RPMI7951 (cell line): ENCODE data around the gene GGN. TPM values are rescaled to one million over a fixed set of nuclear protein-coding genes. Genes with fewer than 3 reads are reported as not detected.
"Not testable (repeated sequence)": the region's sequence is repeated elsewhere in the genome, so short reads cannot be mapped to it uniquely, and the experiment has no call there.

Experiments
- DNase-seq: peaks from one replicate; pipeline ENCODE4 v3.0.0-alpha.2; 2012; ENCODE audit warnings: low read depth
- total RNA-seq: library from RNA; depleted of rRNA; stranded (reverse); fragments of >200 nt; shearing (Covaris generic); gene quantifications from 2 replicates; pipeline ENCODE4 v1.2.3, GENCODE V29; 2014; rRNA removed

The GGN gene
- total RNA-seq, 1 experiment from 2014 or later: 0.36 TPM

DNA sequence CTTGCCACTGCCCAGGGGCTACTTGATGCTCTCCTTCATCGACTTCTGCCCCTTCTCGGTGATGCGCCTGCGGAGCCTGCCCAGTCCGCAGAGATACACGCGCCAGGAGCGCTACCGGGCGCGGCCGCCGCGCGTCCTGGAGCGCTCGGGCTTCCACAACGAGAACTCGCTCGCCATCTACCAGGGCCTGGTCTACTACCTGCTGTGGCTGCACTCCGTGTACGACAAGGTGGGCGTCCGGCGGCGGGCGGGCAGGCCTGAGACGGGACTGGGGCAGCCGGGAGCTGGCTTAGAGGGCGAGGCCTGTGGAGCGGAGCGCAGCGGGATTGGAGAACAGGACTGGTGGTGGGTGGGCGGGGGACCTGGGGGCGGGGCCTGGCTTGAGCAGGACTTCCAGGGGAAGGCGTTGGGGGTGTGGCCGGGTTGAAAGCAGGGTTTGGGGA is 26.2 kb downstream of the GGN start:
- peak; percentile 74 for DNase-seq

GRCh38 chr19:38360839-38361631 is 26.8 kb downstream of the GGN start:
- no peak for DNase-seq

DNA sequence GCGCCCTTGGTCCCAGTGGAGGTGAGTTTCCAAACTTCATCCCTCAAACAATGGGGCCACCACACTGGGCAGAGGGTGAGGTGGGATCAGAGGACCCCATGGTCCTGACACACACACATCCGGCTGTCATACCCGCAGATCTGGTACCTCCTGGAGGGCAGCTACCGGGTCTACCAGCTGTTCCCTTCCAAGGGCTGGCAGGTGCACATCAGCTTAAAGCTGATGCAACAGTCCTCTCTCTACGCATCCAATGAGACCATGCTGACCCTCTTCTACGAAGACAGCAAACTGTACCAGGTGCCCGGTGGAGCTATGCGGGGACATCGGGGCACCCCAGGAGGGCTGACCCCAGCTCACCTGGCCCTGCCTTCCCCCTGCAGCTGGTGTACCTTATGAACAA is 27.5 kb downstream of the GGN start:
- DNase-seq: no peak

GRCh38 chr19:38359242-38360021 is 28.4 kb downstream of the GGN start:
- DNase-seq: no peak

- DNase-seq: no peak
These were observed 29.8 kb downstream of the GGN start for GRCh38 chr19:38358071-38358470.

DNA sequence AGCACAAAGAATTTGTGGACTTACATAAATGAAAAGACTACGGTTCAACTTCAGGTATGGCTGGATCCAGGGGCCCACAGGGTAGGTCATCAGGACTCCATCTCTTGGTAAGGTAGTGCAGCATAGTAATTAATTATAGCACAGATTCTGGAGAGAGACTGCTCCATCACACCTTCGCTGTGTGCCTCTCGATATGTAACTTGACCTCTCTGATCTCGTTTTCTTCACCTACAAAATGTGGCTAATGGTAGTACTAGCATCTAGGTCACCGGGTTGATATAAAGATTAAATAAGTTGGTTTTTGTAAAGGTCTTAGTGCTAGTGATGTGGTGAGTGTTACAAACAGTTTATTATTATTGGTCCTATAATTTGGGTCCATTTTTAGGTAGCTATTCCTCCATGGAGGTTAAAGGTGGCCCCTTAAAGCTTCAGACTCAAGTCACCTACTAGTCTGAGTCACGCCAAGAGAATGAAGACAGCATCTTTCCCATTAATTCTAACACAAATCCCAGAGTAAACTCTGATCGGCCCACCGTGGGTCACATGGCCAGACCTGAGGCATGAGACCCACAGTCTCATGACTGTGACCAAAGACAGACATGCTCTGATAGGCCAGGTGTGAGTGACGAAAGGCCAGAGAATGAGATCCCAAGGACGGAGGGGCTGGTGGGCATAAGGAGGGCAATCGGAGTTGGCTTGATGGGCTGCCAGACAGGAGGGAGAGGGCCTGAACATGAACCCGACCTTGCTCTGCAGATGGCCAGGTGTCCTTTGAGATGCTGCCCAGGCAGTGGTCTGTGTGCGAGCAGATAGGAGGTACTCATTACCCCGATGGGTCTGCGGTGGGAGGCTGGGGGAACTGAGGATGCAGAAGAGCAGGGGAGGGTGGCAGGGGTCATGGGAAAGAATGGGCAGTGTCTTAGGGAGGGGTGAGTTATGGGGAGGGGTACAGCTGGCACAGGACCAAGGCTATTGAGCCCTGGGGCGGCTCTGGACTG is 31.8 kb downstream of the GGN start:
- DNase-seq: no peak

DNA sequence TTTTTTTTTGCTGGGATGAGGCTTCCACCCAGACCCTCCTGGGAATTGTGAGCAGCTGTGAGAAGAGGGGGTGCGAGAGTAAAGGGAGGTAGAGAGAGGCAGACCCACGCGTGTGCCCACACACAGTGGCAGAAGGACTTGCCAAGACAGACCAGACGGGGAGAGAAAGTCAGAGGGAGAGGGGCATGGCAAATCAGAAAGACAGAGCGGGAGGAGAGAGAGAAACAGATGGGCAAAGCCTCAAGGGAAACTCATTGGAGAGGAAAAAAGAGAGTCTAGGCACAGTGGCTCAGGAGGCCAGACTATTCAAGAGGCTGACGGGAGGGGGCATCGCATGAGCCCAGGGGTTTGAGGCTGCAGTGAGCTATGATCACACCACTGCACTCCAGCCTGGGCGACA is 35.2 kb downstream of the GGN start:
- DNase-seq: no peak

DNA sequence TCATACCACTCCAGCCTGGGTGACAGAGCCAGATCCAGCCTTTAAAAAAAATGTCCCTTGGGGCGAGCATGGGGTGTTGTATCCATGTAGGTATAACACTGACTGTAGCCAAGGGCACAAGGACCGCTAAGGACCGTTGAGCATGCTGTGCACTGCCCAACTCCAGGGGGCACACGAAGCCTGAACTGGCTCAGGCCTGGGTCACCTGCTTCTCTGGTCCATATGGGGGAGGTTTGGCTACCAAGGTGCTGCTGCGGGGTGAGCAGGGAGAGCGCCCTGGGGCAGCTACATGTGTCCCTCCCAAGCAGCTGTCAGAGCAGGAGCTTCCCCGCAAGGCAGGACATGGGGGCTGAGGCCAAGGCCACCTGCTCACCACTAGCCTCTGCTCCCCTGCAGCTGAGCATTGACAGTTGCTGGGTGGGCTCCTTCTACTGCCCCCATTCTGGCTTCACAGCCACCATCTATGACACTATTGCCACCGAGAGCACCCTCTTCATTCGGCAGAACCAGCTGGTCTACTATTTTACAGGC is 35.9 kb downstream of the GGN start:
- DNase-seq: no peak

- DNase-seq: no peak
These were observed 37.0 kb downstream of the GGN start for GRCh38 chr19:38350883-38351282.

GRCh38 chr19:38346837-38347236 is 41.0 kb downstream of the GGN start:
- no peak for DNase-seq

GRCh38 chr19:38340927-38341326 is 46.9 kb downstream of the GGN start:
- DNase-seq: no peak

- not testable (repeated sequence) for DNase-seq
These were observed 48.8 kb downstream of the GGN start for GRCh38 chr19:38339011-38339410.

DNA sequence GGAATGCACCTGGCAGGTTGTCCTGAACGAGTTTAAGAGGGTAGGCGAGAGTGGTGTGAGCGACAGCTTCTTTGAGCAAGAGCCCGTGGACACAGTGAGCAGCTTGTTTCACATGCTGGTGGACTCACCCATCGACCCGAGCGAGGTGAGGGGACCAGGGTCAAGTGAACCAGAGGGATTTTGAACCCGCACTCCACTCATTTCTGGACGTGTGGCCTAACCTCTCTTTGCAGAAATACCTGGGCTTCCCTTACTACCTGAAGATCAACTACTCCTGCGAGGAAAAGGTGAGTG is 50.5 kb downstream of the GGN start:
- DNase-seq: no peak

- DNase-seq: peak; percentile 89
These were observed 51.0 kb downstream of the GGN start for GRCh38 chr19:38336638-38337359.

DNA sequence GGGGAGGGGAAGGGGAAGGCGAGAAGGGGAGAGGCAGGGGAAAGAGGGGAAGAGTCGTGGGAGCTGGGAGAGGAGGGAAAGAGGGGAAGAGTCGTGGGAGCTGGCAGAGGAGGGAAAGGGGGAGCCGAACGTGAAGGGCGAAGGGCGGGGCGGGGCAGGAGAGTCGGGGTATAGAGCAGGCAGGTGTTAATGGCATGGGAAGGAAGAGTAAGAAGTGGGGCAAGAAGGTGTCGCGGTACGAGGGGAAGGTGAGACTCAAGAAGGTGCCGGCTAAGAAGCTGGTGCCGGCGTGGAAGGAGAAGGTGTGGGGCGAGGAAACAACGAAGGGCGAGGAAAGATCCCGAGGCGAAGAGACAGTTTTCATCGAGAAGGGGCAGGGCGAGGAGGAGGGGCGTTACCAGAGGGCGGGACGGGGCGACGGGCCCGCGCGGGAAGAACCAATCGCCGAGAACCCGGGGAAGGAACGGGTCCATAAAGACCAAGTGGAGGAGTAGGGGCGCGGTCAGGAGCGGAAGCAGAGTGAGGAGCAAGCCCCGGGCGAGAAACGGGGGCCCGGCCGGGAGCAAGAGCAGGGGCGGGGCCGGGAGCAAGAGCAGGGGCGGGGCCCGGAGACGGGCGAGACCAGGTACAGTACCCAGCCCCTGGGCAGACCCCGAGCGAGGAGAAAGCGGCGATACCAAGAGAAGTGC is 51.7 kb downstream of the GGN start:
- DNase-seq: peak; percentile 96

Other genes with a start within 250 kb of the GGN start
- gene DPF1, start 163.8 kb downstream of the GGN start, total RNA-seq: 1.7 and 3.0 TPM in 2 replicates
- not detected in 2 replicates for gene PPP1R14A, start 131.7 kb downstream of the GGN start, total RNA-seq
- gene SPINT2, start 123.5 kb downstream of the GGN start, total RNA-seq: 0.48 TPM in 1 of 2 replicates, not detected in the other
- gene C19orf33, start 83.8 kb downstream of the GGN start, total RNA-seq: not detected in 2 replicates
- 80.1 and 106 TPM in 2 replicates for gene YIF1B, start 72.1 kb downstream of the GGN start, total RNA-seq
- 0.12 and 0.29 TPM in 2 replicates for gene KCNK6, start 68.2 kb downstream of the GGN start, total RNA-seq
- gene CATSPERG, start 52.2 kb downstream of the GGN start, total RNA-seq: 0.10 TPM in 1 of 2 replicates, not detected in the other
- 478 and 533 TPM in 2 replicates for gene PSMD8, start 13.5 kb downstream of the GGN start, total RNA-seq
- gene SPRED3, start 663 bp upstream of the GGN start, total RNA-seq: 0.72 and 0.78 TPM in 2 replicates
- 8.7 and 14.6 TPM in 2 replicates for gene FAM98C, start 15.1 kb upstream of the GGN start, total RNA-seq
- not detected in 2 replicates for gene RASGRP4, start 38.2 kb upstream of the GGN start, total RNA-seq
- under 0.01 TPM in 1 of 2 replicates, not detected in the other for gene RYR1, start 45.7 kb upstream of the GGN start, total RNA-seq
- 0.39 TPM in 1 of 2 replicates, not detected in the other for gene MAP4K1, start 229.9 kb upstream of the GGN start, total RNA-seq
- gene EIF3K, start 231.2 kb upstream of the GGN start, total RNA-seq: 689 and 728 TPM in 2 replicates